IPS-NIHi7 (cell line): Measurements from ENCODE around the gene AIG1.
"Not testable (repeated sequence)": the region's sequence is repeated elsewhere in the genome, so short reads cannot be mapped to it uniquely, and the experiment has no call there.

Experiments
- DNase-seq: peaks from one replicate; pipeline ENCODE4 v3.0.0; 2012; ENCODE audit warnings: mixed read lengths; ENCODE audit errors: extremely low spot score

Gene AIG1

GRCh38 chr6:143164565-143165105 is 103.9 kb downstream of the AIG1 start:
- DNase-seq, result no peak

DNA sequence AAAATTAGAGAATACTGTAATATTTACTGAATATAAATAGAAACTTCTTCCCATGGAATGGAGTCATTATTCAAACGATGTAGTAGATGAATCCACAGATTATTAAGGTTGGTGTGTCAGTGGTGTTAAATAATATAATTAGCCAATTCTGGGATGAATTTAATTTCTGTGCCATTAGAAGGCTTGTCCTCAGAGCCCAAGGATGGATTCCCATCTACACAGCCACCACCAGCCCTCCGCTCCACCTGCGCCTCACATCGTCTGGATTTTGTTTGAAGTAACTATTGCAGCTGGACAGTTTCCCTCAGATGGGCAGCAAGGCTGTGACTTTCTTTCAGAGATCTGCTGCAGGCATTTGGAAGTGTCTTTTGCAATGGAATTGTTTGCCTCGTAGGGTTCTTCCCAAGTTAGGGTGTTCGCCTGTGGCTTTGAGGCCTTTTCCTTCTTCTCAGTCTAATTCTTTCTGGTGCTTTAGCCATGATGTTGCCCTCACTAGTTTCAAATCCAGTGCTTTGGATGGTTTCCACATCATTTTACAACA is 104.7 kb downstream of the AIG1 start:
- DNase-seq, result no peak

- no peak for DNase-seq
These were observed 105.6 kb downstream of the AIG1 start for GRCh38 chr6:143166247-143166695.

GRCh38 chr6:143167224-143167623 is 106.5 kb downstream of the AIG1 start:
- no peak for DNase-seq

GRCh38 chr6:143168396-143168816 is 107.7 kb downstream of the AIG1 start:
- not testable (repeated sequence) for DNase-seq

- no peak for DNase-seq
These were observed 108.8 kb downstream of the AIG1 start for GRCh38 chr6:143169440-143169839.

DNA sequence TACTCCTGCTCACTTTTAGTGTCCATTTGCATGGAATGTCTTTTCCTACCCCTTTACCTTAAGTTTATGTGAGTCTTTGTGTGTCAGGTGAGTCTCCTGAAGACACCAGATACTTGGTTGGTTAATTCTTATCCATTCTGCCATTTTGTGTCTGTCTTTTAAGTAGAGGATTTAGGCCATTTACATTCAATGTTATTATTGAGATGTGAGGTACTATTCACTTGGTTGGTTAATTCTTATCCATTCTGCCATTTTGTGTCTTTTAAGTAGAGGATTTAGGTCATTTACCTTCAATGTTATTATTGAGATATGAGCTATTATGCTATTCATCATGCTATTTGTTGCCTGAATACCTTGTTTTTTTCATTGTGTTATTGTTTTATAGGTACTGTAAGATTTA is 113.8 kb downstream of the AIG1 start:
- DNase-seq, result no peak

DNA sequence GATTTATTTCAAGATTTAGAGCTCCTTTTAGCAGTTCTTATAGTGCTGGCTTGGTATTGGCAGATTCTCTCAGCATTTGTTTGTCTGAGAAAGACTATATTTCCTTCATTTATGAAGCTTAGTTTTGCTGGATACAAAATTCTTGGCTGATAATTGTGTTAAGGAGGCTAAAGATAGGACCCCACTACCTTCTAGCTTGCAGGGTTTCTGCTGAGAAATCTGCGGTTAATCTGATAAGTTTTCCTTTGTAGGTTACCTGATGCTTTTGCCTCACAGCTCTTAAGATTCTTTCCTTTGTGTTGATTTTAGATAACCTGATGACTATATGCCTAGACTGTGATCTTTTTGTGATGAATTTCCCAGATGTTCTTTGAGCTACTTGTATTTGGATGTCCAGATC is 114.3 kb downstream of the AIG1 start:
- DNase-seq, result no peak

DNA sequence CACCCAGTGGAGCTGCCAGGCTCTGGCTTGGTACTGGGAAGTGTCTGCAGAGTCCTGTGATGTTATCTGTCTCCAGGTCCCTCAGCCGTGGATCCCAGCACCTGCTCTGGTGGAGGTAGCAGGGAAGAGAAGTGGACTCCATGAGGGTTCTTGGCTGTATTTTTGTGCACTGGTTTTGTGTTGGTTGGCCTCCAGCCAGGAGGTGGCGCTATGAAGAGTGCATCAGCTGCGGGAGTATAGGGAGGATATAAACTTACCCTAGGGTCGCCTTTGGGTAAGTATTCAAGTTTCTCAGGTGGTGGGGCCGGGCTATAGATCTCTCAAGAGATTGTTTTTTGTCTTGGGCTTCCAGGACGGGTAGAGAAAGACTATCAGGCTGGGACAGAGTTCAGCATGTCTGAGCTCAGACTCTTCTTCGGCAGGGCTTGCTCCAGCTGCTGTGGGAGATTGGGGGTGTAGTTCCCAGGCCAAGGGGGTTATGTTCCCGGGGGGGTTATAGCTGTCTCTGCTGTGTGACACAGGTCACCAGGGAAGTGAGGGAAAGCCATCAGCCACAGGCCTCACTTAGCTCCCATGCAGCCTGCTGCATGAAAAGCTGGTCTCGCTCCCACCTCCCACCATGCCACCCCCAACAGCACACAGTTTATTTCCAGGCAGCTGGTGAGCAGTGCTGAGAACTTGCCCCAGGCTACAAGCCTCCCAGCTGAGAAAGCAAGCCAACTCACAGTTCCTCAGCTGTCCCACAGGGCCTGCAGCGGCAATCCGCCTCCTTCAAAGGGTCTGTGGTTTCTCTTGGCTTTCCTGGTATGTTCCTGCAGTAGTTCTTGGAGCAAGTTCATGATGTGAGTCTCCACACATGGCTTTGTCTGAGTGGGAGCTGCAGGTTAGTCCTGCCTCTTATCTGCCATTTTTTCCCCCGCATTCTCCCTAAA is 115.7 kb downstream of the AIG1 start:
- DNase-seq, result peak; percentile 22

DNA sequence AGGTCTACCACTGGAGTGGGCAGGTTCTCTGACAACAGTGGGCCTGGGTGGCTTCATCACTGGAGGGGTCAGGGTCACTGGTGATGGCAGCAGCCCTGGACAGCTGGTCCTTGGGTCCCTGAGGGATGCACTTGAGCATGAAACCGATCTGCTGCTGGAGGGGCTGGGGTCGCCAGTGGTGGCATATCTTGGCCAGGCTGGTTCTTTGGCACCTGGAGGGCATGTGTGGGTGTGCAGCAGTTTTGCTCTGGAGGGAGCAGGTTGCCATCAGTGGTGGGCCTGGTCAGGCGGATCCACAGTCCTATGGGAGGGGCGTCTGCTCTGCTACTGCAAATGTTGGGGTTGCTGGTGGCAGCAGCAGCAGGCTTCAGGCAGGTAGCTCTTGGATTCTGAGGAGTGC is 117.0 kb downstream of the AIG1 start:
- no peak for DNase-seq

GRCh38 chr6:143179096-143179495 is 118.4 kb downstream of the AIG1 start:
- no peak for DNase-seq

- DNase-seq, result no peak
These were observed 119.4 kb downstream of the AIG1 start for GRCh38 chr6:143179901-143180612.

DNA sequence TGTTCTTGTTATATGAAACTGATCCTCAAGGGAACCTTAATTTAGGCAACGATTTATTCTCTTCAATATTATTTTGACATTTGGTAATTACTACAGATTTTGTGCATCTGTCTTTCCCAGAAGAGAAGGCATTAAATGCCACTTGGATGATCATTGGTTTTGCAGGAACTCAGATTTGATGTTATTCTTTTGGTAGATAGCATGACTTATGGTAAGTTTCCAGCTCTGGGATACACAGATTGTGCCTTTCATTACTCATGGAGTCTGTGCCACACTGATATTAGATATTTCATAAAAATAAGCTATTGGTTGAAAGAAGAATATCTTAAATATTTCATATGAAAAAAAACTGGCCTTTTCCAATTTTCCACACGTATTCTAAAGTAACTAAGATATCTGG is 120.1 kb downstream of the AIG1 start:
- no peak for DNase-seq

- DNase-seq, result no peak
These were observed 123.0 kb downstream of the AIG1 start for GRCh38 chr6:143183666-143184065.

- no peak for DNase-seq
These were observed 124.6 kb downstream of the AIG1 start for GRCh38 chr6:143185288-143185687.

DNA sequence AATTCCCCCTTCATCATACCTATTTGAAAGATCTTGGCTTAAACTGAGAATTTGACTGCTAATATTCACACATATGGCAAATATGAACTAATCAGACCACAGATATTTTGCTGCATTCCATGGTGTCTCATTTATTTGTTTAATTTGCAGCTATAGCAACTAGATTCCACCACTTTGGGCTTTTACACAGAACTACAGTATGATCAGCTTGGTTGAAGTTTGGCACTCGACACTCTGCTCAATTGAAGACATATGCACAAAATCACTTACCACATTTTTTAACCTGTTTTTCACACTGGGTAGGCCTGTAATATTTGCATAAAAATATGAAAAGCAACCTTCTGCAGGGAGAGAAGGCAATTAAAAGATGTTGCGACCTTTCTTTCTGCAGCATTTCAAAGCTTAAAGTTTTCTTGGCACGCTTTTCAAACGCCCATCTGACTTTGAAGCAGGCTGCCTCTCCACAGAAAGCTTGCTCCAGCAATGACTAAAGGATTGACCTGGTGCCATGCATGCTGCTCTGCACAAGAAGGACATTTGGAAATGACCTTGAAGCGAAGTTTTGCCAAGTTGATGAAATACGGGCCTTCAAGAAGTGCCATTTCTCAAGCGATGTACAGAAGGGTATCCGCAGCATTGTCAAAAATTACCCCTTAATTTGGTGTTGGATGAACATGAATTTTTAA is 126.7 kb downstream of the AIG1 start:
- DNase-seq, result no peak

GRCh38 chr6:143188292-143188691 is 127.6 kb downstream of the AIG1 start:
- no peak for DNase-seq

GRCh38 chr6:143191361-143191760 is 130.7 kb downstream of the AIG1 start:
- no peak for DNase-seq

DNA sequence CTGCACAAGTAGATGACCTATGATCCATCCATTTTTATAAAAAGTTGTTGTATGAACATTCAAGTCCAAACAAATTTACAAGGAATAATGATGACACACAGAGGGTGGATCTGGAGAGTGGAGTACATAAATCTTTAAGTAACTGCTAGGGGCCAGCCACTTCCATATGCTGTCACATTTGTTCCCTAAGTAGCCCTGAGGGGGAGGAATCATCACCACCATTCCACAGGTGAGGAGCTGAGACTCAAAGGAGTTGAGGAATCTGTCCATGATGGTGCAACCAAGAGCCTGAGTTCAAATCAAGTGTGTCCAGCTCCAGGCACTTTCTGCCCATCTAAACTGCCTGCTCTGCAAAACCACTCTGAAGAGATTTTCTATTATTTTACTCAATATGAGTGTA is 132.1 kb downstream of the AIG1 start:
- DNase-seq, result no peak

GRCh38 chr6:143193571-143194094 is 132.9 kb downstream of the AIG1 start:
- no peak for DNase-seq

- no peak for DNase-seq
These were observed 133.5 kb downstream of the AIG1 start for GRCh38 chr6:143194095-143194589.
